Measurements from ENCODE around the gene NTMT1.

NTMT1 gene

GRCh38 chr9:129676975-129677374, 51.0 kb downstream of the NTMT1 start:
- Histone ChIP-seq H3K4me3 (no peak overlapping the region), H4K20me1 (no peaks in the 10 kb centered on the region; a peak in 2 of 22 replicates), H3K9me3 (replicated peaks in 1 of 11) (no peaks in the 10 kb centered on the region), H3K4me1 (peaks cover 0 to 6% (median 0%) of the 10 kb centered on the region in 10 experiments; a peak in 4 of 20 replicates), H3K36me3 (no peaks in the 10 kb centered on the region), H3K9ac (no peak overlapping the region), H3K27me3 (peaks cover 0 to 35% (median 0%) of the 10 kb centered on the region in 11 experiments; a peak in 9 of 22 replicates), H3K27ac (no peak overlapping the region), H3K4me2 (no peak overlapping the region)
- TF ChIP-seq Cebpa-rat (IDR thresholded peaks at IDR 0.05) = no peak

GRCh38 chr9:129677456-129677855, 51.5 kb downstream of the NTMT1 start:
- no peak for TF ChIP-seq Cebpa-rat (IDR thresholded peaks at IDR 0.05)
- Histone ChIP-seq H3K4me3 (no peak overlapping the region), H3K27me3 (peaks cover 0 to 35% (median 0%) of the 10 kb centered on the region in 11 experiments; a peak in 9 of 22 replicates), H3K27ac (no peak overlapping the region), H3K4me2 (no peak overlapping the region), H3K36me3 (no peaks in the 10 kb centered on the region), H3K9me3 (replicated peaks in 1 of 11) (no peaks in the 10 kb centered on the region), H3K9ac (no peak overlapping the region), H3K4me1 (0 out of 20 replicates have a peak, but pooled peaks cover 0 to 5% (median 0%) of the 10 kb centered on the region in 10 experiments), H4K20me1 (no peaks in the 10 kb centered on the region; a peak in 2 of 22 replicates)

- H3K4me3 ChIP-seq = no peak overlapping the region
- no peaks in the 10 kb centered on the region for H3K9me3 ChIP-seq (replicated peaks in 1 of 11)
- H3K4me1 ChIP-seq = 0 out of 20 replicates have a peak, but pooled peaks cover 0 to 5% (median 0%) of the 10 kb centered on the region in 10 experiments
- H3K27ac ChIP-seq = no peak overlapping the region
- TF ChIP-seq Cebpa-rat (IDR thresholded peaks at IDR 0.05) = no peak
- no peaks in the 10 kb centered on the region; a peak in 1 of 22 replicates for H4K20me1 ChIP-seq
- no peaks in the 10 kb centered on the region for H3K36me3 ChIP-seq
- H3K9ac ChIP-seq = no peak overlapping the region
- peaks cover 0 to 35% (median 0%) of the 10 kb centered on the region in 11 experiments; a peak in 9 of 22 replicates for H3K27me3 ChIP-seq
- no peak overlapping the region for H3K4me2 ChIP-seq
Measured at GRCh38 chr9:129678844-129679243, 52.9 kb downstream of the NTMT1 start.

- Histone ChIP-seq H3K4me1 (0 out of 20 replicates have a peak, but pooled peaks cover 0 to 5% (median 0%) of the 10 kb centered on the region in 10 experiments), H3K4me2 (no peak overlapping the region), H3K4me3 (no peak overlapping the region), H3K9me3 (replicated peaks in 1 of 11) (no peaks in the 10 kb centered on the region), H3K27me3 (peaks cover 0 to 35% (median 0%) of the 10 kb centered on the region in 11 experiments; a peak in 9 of 22 replicates), H3K27ac (no peak overlapping the region), H3K36me3 (no peaks in the 10 kb centered on the region), H4K20me1 (no peaks in the 10 kb centered on the region), H3K9ac (no peak overlapping the region)
- no peak for TF ChIP-seq Cebpa-rat (IDR thresholded peaks at IDR 0.05)
Measured at GRCh38 chr9:129679537-129679936, 53.6 kb downstream of the NTMT1 start.

- H3K36me3 ChIP-seq = no peaks in the 10 kb centered on the region
- no peaks in the 10 kb centered on the region for H3K9me3 ChIP-seq (replicated peaks in 1 of 11)
- 0 out of 22 replicates have a peak overlapping the region, but pooled peaks of 1 of the 11 experiments have one; percentile 12 for H3K4me2 ChIP-seq
- H4K20me1 ChIP-seq = no peaks in the 10 kb centered on the region
- H3K27me3 ChIP-seq = peaks cover 0 to 23% (median 0%) of the 10 kb centered on the region in 11 experiments; a peak in 8 of 22 replicates
- peaks cover 0 to 13% (median 2%) of the 10 kb centered on the region in 10 experiments; a peak in 3 of 20 replicates for H3K4me1 ChIP-seq
- H3K27ac ChIP-seq = no peak overlapping the region
- no peak for TF ChIP-seq Cebpa-rat (IDR thresholded peaks at IDR 0.05)
- no peak overlapping the region for H3K9ac ChIP-seq
- H3K4me3 ChIP-seq = no peak overlapping the region
Measured at GRCh38 chr9:129681924-129682323, 56.0 kb downstream of the NTMT1 start.

- no peak for TF ChIP-seq Cebpa-rat (IDR thresholded peaks at IDR 0.05)
- no peaks in the 10 kb centered on the region for H4K20me1 ChIP-seq
- H3K36me3 ChIP-seq = no peaks in the 10 kb centered on the region
- peaks cover 0 to 23% (median 0%) of the 10 kb centered on the region in 11 experiments; a peak in 7 of 22 replicates for H3K27me3 ChIP-seq
- H3K27ac ChIP-seq = no peak overlapping the region
- H3K4me3 ChIP-seq = no peak overlapping the region
- no peak overlapping the region for H3K4me2 ChIP-seq
- H3K4me1 ChIP-seq = peaks cover 0 to 13% (median 2%) of the 10 kb centered on the region in 10 experiments; a peak in 3 of 20 replicates
- no peaks in the 10 kb centered on the region for H3K9me3 ChIP-seq (replicated peaks in 1 of 11)
- H3K9ac ChIP-seq = no peak overlapping the region
Measured at GRCh38 chr9:129682381-129682780, 56.4 kb downstream of the NTMT1 start.

GRCh38 chr9:129685220-129685932, 59.4 kb downstream of the NTMT1 start:
- Histone ChIP-seq H3K9me3 (replicated peaks in 1 of 11) (no peaks in the 10 kb centered on the region), H4K20me1 (no peaks in the 10 kb centered on the region), H3K9ac (no peak overlapping the region), H3K4me2 (peak overlapping the region in 3 of 11 experiments; percentile 6 to 42 (median 40); a peak in 3 of 22 replicates), H3K4me1 (peaks cover 0 to 13% (median 2%) of the 10 kb centered on the region in 10 experiments; a peak in 3 of 20 replicates), H3K27ac (no peak overlapping the region), H3K4me3 (no peak overlapping the region), H3K36me3 (no peaks in the 10 kb centered on the region), H3K27me3 (no peaks in the 10 kb centered on the region; a peak in 1 of 22 replicates)
- no peak for TF ChIP-seq Cebpa-rat (IDR thresholded peaks at IDR 0.05)
